NCI-H748 (cell line): ENCODE data around the gene SLC2A9.
A peak's percentile ranks its signal among the peaks of the same experiment; 100 is the strongest.
"Not testable (repeated sequence)": the region's sequence is repeated elsewhere in the genome, so short reads cannot be mapped to it uniquely, and the experiment has no call there.

Source experiments
- DNase-seq: peaks from one replicate; lab custom pipeline; 2025; ENCODE audit not compliant: unreplicated experiment; lab: John Stamatoyannopoulos, UW

SLC2A9 gene

GRCh38 chr4:9845791-9846493, 175.4 kb downstream of the SLC2A9 start:
- DNase-seq, result peak; percentile 16

- DNase-seq, result no peak
Observed at GRCh38 chr4:9841072-9841471, 180.2 kb downstream of the SLC2A9 start.

- DNase-seq, result peak; percentile 15
Observed at GRCh38 chr4:9835430-9835829, 185.9 kb downstream of the SLC2A9 start.

- no peak for DNase-seq
Observed at GRCh38 chr4:9833421-9833820, 187.9 kb downstream of the SLC2A9 start.

- peak; percentile 56 for DNase-seq
Observed at GRCh38 chr4:9832640-9833039, 188.7 kb downstream of the SLC2A9 start.

GRCh38 chr4:9826551-9826950, 194.7 kb downstream of the SLC2A9 start:
- DNase-seq, result no peak

- no peak for DNase-seq
Observed at GRCh38 chr4:9825049-9825448, 196.2 kb downstream of the SLC2A9 start.

GRCh38 chr4:9820343-9820742, 201.0 kb downstream of the SLC2A9 start:
- no peak for DNase-seq

- no peak for DNase-seq
Observed at GRCh38 chr4:9816285-9816684, 205.0 kb downstream of the SLC2A9 start.

- no peak for DNase-seq
Observed at GRCh38 chr4:9812501-9813340, 208.6 kb downstream of the SLC2A9 start.

- DNase-seq, result no peak
Observed at GRCh38 chr4:9811806-9812205, 209.5 kb downstream of the SLC2A9 start.

- DNase-seq, result no peak
Observed at GRCh38 chr4:9808077-9808476, 213.2 kb downstream of the SLC2A9 start.

- no peak for DNase-seq
Observed at GRCh38 chr4:9804918-9805317, 216.4 kb downstream of the SLC2A9 start.

GRCh38 chr4:9800848-9801247, 220.4 kb downstream of the SLC2A9 start:
- no peak for DNase-seq

GRCh38 chr4:9796641-9797040, 224.7 kb downstream of the SLC2A9 start:
- DNase-seq, result not testable (repeated sequence)

- DNase-seq, result peak; percentile 54
Observed at GRCh38 chr4:9792381-9792780, 228.9 kb downstream of the SLC2A9 start.

- DNase-seq, result not testable (repeated sequence)
Observed at GRCh38 chr4:9785891-9786290, 235.4 kb downstream of the SLC2A9 start.

- DNase-seq, result no peak
Observed at GRCh38 chr4:9782136-9782436, 239.2 kb downstream of the SLC2A9 start.

- no peak for DNase-seq
Observed at GRCh38 chr4:9781343-9782135, 239.8 kb downstream of the SLC2A9 start, which contains the start of gene DRD5. TSS of gene DRD5 (plus strand) at chr4:9781634. CDS start at chr4:9782030, 396 bp downstream.
